Measurements from ENCODE around the gene OMG. TPM values are rescaled to one million over a fixed set of nuclear protein-coding genes. Genes with fewer than 3 reads are reported as not detected.
"Not testable (repeated sequence)": the region's sequence is repeated elsewhere in the genome, so short reads cannot be mapped to it uniquely, and the experiment has no call there.

OMG gene
- total RNA-seq, 6 experiments from 2014 or later: 0.26 TPM; not detected in 5

GRCh38 chr17:31320241-31320640 lies 23.2 kb upstream of the OMG start:
- no peak for DNase-seq
- Mint-ChIP-seq H3K27ac (no peak overlapping the region), H3K27me3 (ENCODE audit: insufficient read depth) (no peaks in the 10 kb centered on the region), H3K4me1 (ENCODE audit: low read depth) (peaks cover 37% of the 10 kb centered on the region), H3K36me3 (ENCODE audit: low read depth) (peaks cover 29% of the 10 kb centered on the region), H3K9me3 (no peaks in the 10 kb centered on the region), H3K4me3 (peak overlapping the region; percentile 76; the same call in 1 of the 2 replicates)
- no peak for TF ChIP-seq CTCF (IDR thresholded peaks at IDR 0.05)

- Mint-ChIP-seq H3K4me3 (no peak overlapping the region), H3K36me3 (ENCODE audit: low read depth) (peaks cover 25% of the 10 kb centered on the region), H3K9me3 (no peaks in the 10 kb centered on the region), H3K27me3 (ENCODE audit: insufficient read depth) (no peaks in the 10 kb centered on the region), H3K4me1 (ENCODE audit: low read depth) (peaks cover 46% of the 10 kb centered on the region), H3K27ac (no peak overlapping the region)
- DNase-seq: no peak
- no peak for TF ChIP-seq CTCF (IDR thresholded peaks at IDR 0.05)
Observed at GRCh38 chr17:31318851-31319661, 22.0 kb upstream of the OMG start.

- peak; percentile 7 for DNase-seq
- TF ChIP-seq CTCF (IDR thresholded peaks at IDR 0.05): no peak
- peaks cover 19% of the 10 kb centered on the region for H3K36me3 Mint-ChIP-seq (ENCODE audit: low read depth)
- H3K4me1 Mint-ChIP-seq (ENCODE audit: low read depth): peaks cover 47% of the 10 kb centered on the region
- H3K4me3 Mint-ChIP-seq: no peak overlapping the region
- H3K27me3 Mint-ChIP-seq (ENCODE audit: insufficient read depth): no peaks in the 10 kb centered on the region
- H3K9me3 Mint-ChIP-seq: no peaks in the 10 kb centered on the region
- no peak overlapping the region for H3K27ac Mint-ChIP-seq
Observed at GRCh38 chr17:31318298-31318801, 21.3 kb upstream of the OMG start.

- TF ChIP-seq CTCF (IDR thresholded peaks at IDR 0.05): no peak
- Mint-ChIP-seq H3K27ac (no peak overlapping the region), H3K4me3 (no peak overlapping the region), H3K36me3 (ENCODE audit: low read depth) (peaks cover 22% of the 10 kb centered on the region), H3K27me3 (ENCODE audit: insufficient read depth) (no peaks in the 10 kb centered on the region), H3K9me3 (no peaks in the 10 kb centered on the region), H3K4me1 (ENCODE audit: low read depth) (peaks cover 27% of the 10 kb centered on the region)
- DNase-seq: no peak
Observed at GRCh38 chr17:31314782-31315100, 17.7 kb upstream of the OMG start.

- Mint-ChIP-seq H3K9me3 (no peaks in the 10 kb centered on the region), H3K4me1 (ENCODE audit: low read depth) (peaks cover 27% of the 10 kb centered on the region), H3K27ac (peak within 1 kb of the TSS; percentile 74), H3K27me3 (ENCODE audit: insufficient read depth) (no peaks in the 10 kb centered on the region), H3K4me3 (peak within 1 kb of the TSS; percentile 60), H3K36me3 (ENCODE audit: low read depth) (peaks cover 22% of the 10 kb centered on the region)
- DNase-seq: peak; percentile 46
- TF ChIP-seq CTCF (IDR thresholded peaks at IDR 0.05): no peak
Observed at GRCh38 chr17:31313982-31314781, 17.1 kb upstream of the OMG start, which contains the start of gene EVI2B. Gene EVI2B, minus strand, starts transcription at chr17:31314054. Its CDS starts 8,445 bp downstream, at chr17:31305609.

- not testable (repeated sequence) for H3K4me3 Mint-ChIP-seq; H3K9me3 Mint-ChIP-seq; H3K27me3 Mint-ChIP-seq (ENCODE audit: insufficient read depth); DNase-seq; H3K27ac Mint-ChIP-seq
- peaks cover 18% of the 10 kb centered on the region for H3K4me1 Mint-ChIP-seq (ENCODE audit: low read depth)
- H3K36me3 Mint-ChIP-seq (ENCODE audit: low read depth): peaks cover 14% of the 10 kb centered on the region
Observed at GRCh38 chr17:31312223-31312622, 15.2 kb upstream of the OMG start.

All from HFFc6 (cell line).